ENCODE results near the gene FOLR1.
"Not testable (repeated sequence)": the region's sequence is repeated elsewhere in the genome, so short reads cannot be mapped to it uniquely, and the experiment has no call there.

FOLR1 gene
- total RNA-seq, result 0 to 0.12 (median 0) reads per million in 9 experiments

GRCh38 chr11:72191961-72192381, at the start of gene FOLR1:
Gene FOLR1 (plus strand): TSS chr11:72192140. CDS start chr11:72192174, 34 bp downstream.
- Mint-ChIP-seq H3K4me1 (ENCODE audit: low read depth in 2 of 2) (no peaks in the 10 kb centered on the region), H3K27ac (no peak within 1 kb of the TSS), H3K27me3 (peaks cover 0 to 11% of the 10 kb centered on the region in 2 donors), H3K36me3 (ENCODE audit: insufficient read depth) (no peaks in the 10 kb centered on the region), H3K4me3 (no peak within 1 kb of the TSS), H3K9me3 (no peaks in the 10 kb centered on the region)
- ATAC-seq (replicated peaks) (no peak), DNase-seq (no peak)

- not testable (repeated sequence) for H3K4me1 Mint-ChIP-seq (ENCODE audit: low read depth in 2 of 2); ATAC-seq (replicated peaks); H3K36me3 Mint-ChIP-seq (ENCODE audit: insufficient read depth); DNase-seq; H3K27ac Mint-ChIP-seq; H3K9me3 Mint-ChIP-seq; H3K27me3 Mint-ChIP-seq; H3K4me3 Mint-ChIP-seq
These were observed 49.4 kb upstream of the FOLR1 start for GRCh38 chr11:72142543-72142942.

DNA sequence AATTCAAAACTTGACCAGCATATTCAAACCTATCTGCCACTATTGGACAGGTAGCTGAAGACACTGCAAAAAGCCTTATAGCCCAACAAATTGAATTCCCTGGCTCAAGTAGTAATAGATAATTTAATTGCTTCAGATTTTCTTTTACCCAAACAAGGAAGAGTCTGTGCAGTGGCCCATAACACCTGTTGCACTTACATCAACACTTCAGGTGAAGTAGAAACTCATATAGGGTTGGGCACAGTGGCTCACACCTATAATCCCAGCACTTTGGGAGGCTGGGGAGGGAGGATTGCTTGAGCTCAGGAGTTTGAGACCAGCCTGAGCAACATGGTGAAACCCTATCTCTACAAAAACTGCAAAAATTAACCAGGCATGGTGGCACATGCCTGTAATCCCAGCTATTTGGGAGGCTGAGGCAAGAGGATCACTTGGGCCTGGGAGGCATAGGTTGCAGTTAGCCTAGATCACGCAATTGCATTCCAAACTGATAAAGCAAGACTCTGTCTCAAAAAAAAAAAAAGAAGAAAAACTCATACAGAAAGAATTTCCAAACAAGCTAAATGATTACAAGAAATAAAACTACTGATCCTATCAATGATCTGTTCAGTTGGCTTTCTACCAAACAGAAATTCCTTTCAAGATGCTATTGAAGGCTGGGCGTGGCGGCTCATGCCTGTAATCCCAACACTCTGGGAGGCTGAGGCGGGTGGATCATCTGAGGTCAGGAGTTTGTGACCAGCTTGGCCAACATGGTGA, 47.0 kb upstream of the FOLR1 start:
- no peak for DNase-seq
- Mint-ChIP-seq H3K9me3 (no peaks in the 10 kb centered on the region), H3K27me3 (peaks cover under 1 to 3% of the 10 kb centered on the region in 2 donors), H3K36me3 (ENCODE audit: insufficient read depth) (no peaks in the 10 kb centered on the region), H3K27ac (no peak overlapping the region), H3K4me3 (no peak overlapping the region), H3K4me1 (ENCODE audit: low read depth in 2 of 2) (peaks cover 0 to 2% of the 10 kb centered on the region in 2 donors)
- ATAC-seq (replicated peaks), result no peak

- Mint-ChIP-seq H3K4me3 (no peak overlapping the region), H3K27me3 (peaks cover 0 to 5% of the 10 kb centered on the region in 2 donors), H3K4me1 (ENCODE audit: low read depth in 2 of 2) (peaks cover 0 to 2% of the 10 kb centered on the region in 2 donors), H3K36me3 (ENCODE audit: insufficient read depth) (no peaks in the 10 kb centered on the region), H3K9me3 (no peaks in the 10 kb centered on the region), H3K27ac (no peak overlapping the region)
- DNase-seq, result no peak
- ATAC-seq (replicated peaks), result no peak
These were observed 45.3 kb upstream of the FOLR1 start for GRCh38 chr11:72146625-72147024.

DNA sequence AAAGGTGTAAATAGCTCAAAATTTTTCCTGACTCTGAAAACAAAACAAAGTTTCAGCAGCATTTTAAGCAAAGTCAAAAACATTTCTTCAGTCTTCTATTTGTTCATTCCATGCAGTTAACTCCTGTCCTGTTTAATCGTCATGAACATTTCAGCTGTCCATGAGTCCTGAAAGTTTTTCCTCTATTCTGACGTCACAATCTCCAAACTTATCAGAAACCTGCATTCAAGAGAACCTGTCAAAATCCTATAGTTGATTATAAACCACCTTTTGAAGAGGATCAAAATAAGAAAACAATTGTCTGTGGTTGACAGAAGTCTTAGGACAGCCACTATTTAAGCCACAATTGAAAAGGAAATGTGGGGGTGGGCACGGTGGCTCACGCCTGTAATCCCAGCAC, 41.1 kb upstream of the FOLR1 start:
- H3K4me3 Mint-ChIP-seq, result no peak overlapping the region
- no peaks in the 10 kb centered on the region for H3K36me3 Mint-ChIP-seq (ENCODE audit: insufficient read depth)
- H3K27ac Mint-ChIP-seq, result no peak overlapping the region
- no peak for DNase-seq
- H3K27me3 Mint-ChIP-seq, result peaks cover 5 to 20% of the 10 kb centered on the region in 2 donors
- no peak for ATAC-seq (replicated peaks)
- no peaks in the 10 kb centered on the region for H3K4me1 Mint-ChIP-seq (ENCODE audit: low read depth in 2 of 2)
- H3K9me3 Mint-ChIP-seq, result no peaks in the 10 kb centered on the region

- not testable (repeated sequence) for H3K27ac Mint-ChIP-seq; ATAC-seq (replicated peaks); H3K4me3 Mint-ChIP-seq; DNase-seq; H3K36me3 Mint-ChIP-seq (ENCODE audit: insufficient read depth); H3K4me1 Mint-ChIP-seq (ENCODE audit: low read depth in 2 of 2); H3K9me3 Mint-ChIP-seq
- H3K27me3 Mint-ChIP-seq, result peaks cover 20 to 32% of the 10 kb centered on the region in 2 donors
These were observed 38.1 kb upstream of the FOLR1 start for GRCh38 chr11:72153874-72154273.

DNA sequence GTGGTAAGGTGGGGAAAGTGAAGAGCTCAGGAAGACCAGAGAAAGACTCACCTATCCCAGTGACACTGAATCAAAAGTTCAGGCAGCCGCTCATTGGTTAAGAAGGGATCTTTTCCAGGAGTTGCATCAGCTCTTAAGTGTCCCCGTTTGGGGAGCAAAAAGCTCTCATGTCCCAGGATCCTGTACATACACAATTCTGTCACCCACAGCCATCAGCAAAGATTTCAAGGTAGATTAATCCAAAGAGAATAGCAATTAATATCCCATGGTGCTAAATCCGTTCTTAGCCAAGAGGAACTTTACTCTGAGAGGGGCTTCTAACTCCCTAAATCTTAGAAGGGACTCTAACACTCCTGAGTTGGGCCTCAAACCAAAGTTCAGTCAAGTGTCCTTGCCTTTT, 37.1 kb upstream of the FOLR1 start:
- ATAC-seq (replicated peaks) (no peak), DNase-seq (no peak)
- no peaks in the 10 kb centered on the region for H3K9me3 Mint-ChIP-seq
- no peaks in the 10 kb centered on the region for H3K36me3 Mint-ChIP-seq (ENCODE audit: insufficient read depth)
- H3K4me3 Mint-ChIP-seq, result no peak overlapping the region
- H3K4me1 Mint-ChIP-seq (ENCODE audit: low read depth in 2 of 2), result no peaks in the 10 kb centered on the region
- peaks cover 29 to 42% of the 10 kb centered on the region in 2 donors for H3K27me3 Mint-ChIP-seq
- no peak overlapping the region for H3K27ac Mint-ChIP-seq

- H3K9me3 Mint-ChIP-seq, result no peaks in the 10 kb centered on the region
- H3K4me1 Mint-ChIP-seq (ENCODE audit: low read depth in 2 of 2), result no peaks in the 10 kb centered on the region
- no peak overlapping the region for H3K27ac Mint-ChIP-seq
- ATAC-seq (replicated peaks) (no peak), DNase-seq (no peak)
- no peaks in the 10 kb centered on the region for H3K36me3 Mint-ChIP-seq (ENCODE audit: insufficient read depth)
- H3K4me3 Mint-ChIP-seq, result no peak overlapping the region
- H3K27me3 Mint-ChIP-seq, result peaks cover 38 to 45% of the 10 kb centered on the region in 2 donors
These were observed 36.2 kb upstream of the FOLR1 start for GRCh38 chr11:72155751-72156150.

GRCh38 chr11:72157131-72157530, 34.8 kb upstream of the FOLR1 start:
- H3K9me3 Mint-ChIP-seq, result no peaks in the 10 kb centered on the region
- H3K4me3 Mint-ChIP-seq, result no peak overlapping the region
- H3K27ac Mint-ChIP-seq, result no peak overlapping the region
- no peaks in the 10 kb centered on the region for H3K4me1 Mint-ChIP-seq (ENCODE audit: low read depth in 2 of 2)
- no peak for ATAC-seq (replicated peaks)
- DNase-seq, result no peak
- H3K36me3 Mint-ChIP-seq (ENCODE audit: insufficient read depth), result no peaks in the 10 kb centered on the region
- H3K27me3 Mint-ChIP-seq, result peaks cover 46 to 56% of the 10 kb centered on the region in 2 donors

DNA sequence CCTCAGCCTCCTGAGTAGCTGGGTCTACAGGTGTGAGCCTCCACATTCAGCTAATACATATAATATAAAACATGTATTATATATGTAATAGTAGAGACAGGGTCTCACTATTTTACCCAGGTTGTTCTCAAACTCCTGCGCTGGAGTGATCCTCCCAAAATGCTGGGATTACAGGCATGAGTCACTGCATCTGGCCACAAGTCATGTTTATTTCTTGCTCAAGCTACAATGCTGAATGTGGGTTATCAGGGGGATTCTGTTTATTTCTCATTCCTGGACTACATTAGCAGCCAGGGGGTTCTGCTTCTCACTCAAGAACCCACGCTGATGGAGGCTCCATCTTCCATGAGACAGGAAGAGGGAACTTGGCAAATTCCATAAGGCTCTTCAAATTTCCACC, 31.6 kb upstream of the FOLR1 start:
- no peaks in the 10 kb centered on the region for H3K9me3 Mint-ChIP-seq
- ATAC-seq (replicated peaks) (no peak), DNase-seq (no peak)
- no peak overlapping the region for H3K27ac Mint-ChIP-seq
- H3K4me3 Mint-ChIP-seq, result no peak overlapping the region
- H3K27me3 Mint-ChIP-seq, result peaks cover 52 to 58% of the 10 kb centered on the region in 2 donors
- H3K4me1 Mint-ChIP-seq (ENCODE audit: low read depth in 2 of 2), result no peaks in the 10 kb centered on the region
- H3K36me3 Mint-ChIP-seq (ENCODE audit: insufficient read depth), result no peaks in the 10 kb centered on the region

DNA sequence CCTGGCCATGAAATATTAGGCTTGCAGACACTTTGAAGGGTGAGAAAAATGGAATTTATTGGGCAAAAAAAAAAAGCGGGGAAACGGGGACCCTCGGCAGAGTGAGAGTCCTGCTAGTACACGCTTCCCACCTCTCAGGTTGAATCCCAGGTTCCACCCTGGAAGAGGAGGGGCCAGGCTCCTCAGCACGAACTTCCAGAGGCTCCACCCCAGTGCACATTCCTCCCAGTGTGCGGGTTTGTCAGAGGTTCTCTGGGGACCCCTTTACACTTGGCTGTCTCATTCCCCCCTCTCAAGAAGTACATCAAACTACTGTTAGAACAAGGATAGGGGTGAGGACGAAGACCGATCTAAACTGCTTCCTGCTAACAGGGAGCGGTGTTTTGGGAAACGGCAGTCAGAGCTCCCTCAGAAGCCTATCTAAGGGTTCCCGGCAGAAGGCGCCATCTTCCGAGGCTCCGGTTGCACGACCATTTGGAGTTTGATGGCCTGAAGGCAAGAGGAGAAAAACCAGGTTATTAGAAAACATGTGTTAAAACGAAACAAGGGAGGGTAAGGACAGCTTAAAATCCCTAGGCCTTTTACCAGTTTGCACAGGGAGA, 28.9 kb upstream of the FOLR1 start:
- DNase-seq (no peak), ATAC-seq (replicated peaks) (no peak)
- Mint-ChIP-seq H3K27me3 (peaks cover 58 to 65% of the 10 kb centered on the region in 2 donors), H3K27ac (no peak overlapping the region), H3K36me3 (ENCODE audit: insufficient read depth) (no peaks in the 10 kb centered on the region), H3K4me3 (no peak overlapping the region), H3K4me1 (ENCODE audit: low read depth in 2 of 2) (no peaks in the 10 kb centered on the region), H3K9me3 (no peaks in the 10 kb centered on the region)

GRCh38 chr11:72164187-72164586, 27.8 kb upstream of the FOLR1 start:
- not testable (repeated sequence) for ATAC-seq (replicated peaks); H3K4me1 Mint-ChIP-seq (ENCODE audit: low read depth in 2 of 2); H3K4me3 Mint-ChIP-seq; H3K36me3 Mint-ChIP-seq (ENCODE audit: insufficient read depth); H3K27ac Mint-ChIP-seq; H3K9me3 Mint-ChIP-seq; DNase-seq
- peaks cover 52 to 53% of the 10 kb centered on the region in 2 donors for H3K27me3 Mint-ChIP-seq

- H3K27ac Mint-ChIP-seq; H3K4me3 Mint-ChIP-seq; ATAC-seq (replicated peaks); DNase-seq; H3K9me3 Mint-ChIP-seq; H3K36me3 Mint-ChIP-seq (ENCODE audit: insufficient read depth); H3K4me1 Mint-ChIP-seq (ENCODE audit: low read depth in 2 of 2): not testable (repeated sequence)
- H3K27me3 Mint-ChIP-seq, result peaks cover 25 to 37% of the 10 kb centered on the region in 2 donors
These were observed 22.8 kb upstream of the FOLR1 start for GRCh38 chr11:72169046-72169555.

DNA sequence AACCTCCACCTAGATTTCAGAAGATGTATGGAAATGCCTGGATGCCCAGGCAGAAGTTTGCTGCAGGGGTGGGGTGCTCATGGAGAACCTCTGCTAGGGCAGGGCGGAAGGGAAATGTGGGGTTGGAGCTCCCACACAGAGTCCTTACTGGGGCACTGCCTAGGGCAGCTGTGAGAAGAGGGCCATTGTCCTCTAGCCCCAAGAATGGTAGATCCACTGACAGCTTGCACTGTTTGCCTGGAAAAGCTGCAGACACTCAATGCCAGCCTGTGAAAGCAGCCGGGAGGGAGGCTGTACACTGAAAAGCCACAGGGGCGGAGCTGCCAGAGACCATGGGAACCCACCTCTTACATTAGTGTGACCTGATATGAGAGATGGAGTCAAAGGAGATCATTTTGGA, 22.2 kb upstream of the FOLR1 start:
- not testable (repeated sequence) for ATAC-seq (replicated peaks); H3K9me3 Mint-ChIP-seq; H3K36me3 Mint-ChIP-seq (ENCODE audit: insufficient read depth)

More for the DNA sequence above, 22.2 kb upstream of the FOLR1 start:
- not testable (repeated sequence) for DNase-seq; H3K4me3 Mint-ChIP-seq; H3K4me1 Mint-ChIP-seq (ENCODE audit: low read depth in 2 of 2); H3K27ac Mint-ChIP-seq
- peaks cover 25 to 37% of the 10 kb centered on the region in 2 donors for H3K27me3 Mint-ChIP-seq

All from effector memory CD8-positive, alpha-beta T cell (primary cell).